ENCODE measurements around the gene ADGRG3.

Gene ADGRG3

GRCh38 chr16:57630931-57631845, 36.9 kb upstream of the ADGRG3 start:
- DNase-seq (ENCODE audit: low spot score), result no peak

DNA sequence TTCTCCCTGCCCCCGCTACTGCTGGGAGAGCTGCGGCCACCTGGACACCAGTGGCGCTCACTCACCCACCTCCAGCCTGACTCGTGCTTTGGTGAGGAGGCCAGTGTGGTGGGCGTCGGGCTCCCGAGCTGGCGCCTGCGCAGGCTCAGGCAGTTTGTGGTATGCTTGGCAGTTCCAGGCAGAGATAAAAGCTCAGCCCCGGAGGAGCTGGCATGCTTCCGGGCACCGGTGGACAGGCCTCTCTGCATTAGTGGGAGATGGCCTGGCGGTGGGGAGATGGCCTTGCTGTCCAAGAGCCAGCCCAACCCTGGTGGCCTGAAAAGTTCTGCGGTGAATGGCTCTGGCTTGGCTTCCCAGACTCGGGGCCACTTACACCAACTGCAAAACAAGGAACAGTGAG, 35.5 kb upstream of the ADGRG3 start:
- DNase-seq (ENCODE audit: low spot score), result no peak

DNA sequence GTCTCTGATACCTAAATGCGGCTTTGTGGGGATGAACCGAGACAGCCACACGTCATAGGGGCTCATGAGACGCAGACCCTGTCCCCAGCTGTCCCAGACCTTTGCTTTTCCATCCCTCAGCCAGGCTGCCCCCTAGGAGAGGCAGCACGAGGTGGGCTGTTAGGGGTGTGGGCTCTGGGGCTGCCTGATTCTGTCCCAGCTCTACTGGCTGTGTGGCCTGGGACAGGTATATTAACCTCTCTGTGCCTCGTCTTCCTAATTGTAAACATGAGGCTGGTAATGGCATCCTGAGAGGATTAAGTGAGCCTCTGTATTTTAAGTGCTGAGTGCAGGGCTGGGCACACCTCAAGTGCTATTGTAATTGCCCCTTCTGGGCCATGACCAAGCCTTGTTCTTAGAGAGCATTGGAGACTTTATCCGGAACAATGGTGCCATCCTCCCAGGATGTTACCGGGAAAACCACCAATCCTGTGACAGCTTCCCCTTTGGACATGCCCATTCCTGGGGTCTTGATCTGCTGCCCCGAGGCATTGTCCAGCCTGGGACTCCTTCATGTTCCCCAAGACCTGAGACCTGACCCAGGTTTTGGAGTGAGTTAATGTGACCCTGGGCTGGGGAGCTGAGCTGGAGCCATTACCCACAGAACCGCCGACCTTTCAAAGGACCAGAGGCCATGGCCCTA, 34.6 kb upstream of the ADGRG3 start:
- no peak for DNase-seq (ENCODE audit: low spot score)

DNA sequence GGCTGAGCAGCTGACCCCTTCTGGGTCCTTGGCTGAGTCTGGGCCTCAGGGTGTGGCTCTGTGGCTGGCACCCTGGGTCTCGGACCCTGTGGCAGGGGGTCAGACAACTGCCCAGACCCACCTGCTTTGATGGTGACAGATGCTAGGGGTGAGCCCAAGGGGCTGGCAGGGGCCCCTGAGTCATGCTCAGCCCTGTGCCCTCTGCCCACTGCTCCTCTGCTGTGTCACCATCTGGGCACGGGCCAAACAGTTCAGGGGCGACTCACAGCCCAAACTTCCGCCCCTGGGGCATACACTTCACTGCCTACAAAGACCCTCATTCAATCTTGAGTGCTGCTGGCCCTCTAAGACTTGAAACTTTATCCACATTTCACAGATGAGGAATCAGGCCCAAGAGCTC, 33.9 kb upstream of the ADGRG3 start:
- DNase-seq (ENCODE audit: low spot score), result no peak

DNA sequence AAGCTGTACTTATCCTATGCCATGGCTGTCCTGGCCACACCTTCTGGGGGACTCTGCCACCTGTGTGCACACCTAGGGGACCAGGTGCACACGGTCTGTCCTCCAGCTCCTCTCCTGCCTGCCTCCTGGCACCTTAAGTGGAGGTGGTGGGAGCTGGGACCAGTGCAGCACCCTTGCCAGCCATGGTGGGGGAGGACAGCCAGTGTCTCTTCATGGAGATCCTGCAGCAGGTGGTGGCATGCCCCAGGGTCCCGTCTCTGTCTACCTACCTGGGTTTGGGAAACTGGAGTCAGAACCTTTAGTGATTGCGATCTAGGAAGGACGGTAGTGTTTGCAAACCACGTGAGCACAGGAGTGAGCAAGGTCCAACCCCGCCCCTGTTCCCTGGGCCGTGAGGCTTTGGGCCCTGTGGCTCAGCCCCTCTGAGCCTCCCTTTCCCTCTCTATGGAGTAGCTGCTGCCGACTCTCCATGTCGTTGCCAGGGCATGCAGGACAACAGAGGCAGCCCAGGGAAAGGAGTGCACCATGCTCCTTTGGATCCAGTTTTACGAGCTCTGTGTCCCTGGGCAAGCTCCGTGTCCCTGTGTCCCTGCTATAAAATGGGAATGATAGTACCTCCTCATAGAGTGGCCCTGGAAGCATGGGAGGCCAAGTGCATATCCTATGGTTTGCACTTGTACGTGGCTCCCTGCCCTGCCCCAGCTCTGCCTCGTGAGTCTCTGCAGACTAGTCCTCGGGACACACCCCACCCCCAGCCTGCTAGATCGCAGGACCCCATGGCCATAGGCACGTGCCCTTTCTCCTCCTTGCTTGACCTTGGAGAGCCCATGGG, 32.6 kb upstream of the ADGRG3 start:
- DNase-seq (ENCODE audit: low spot score), result no peak

DNA sequence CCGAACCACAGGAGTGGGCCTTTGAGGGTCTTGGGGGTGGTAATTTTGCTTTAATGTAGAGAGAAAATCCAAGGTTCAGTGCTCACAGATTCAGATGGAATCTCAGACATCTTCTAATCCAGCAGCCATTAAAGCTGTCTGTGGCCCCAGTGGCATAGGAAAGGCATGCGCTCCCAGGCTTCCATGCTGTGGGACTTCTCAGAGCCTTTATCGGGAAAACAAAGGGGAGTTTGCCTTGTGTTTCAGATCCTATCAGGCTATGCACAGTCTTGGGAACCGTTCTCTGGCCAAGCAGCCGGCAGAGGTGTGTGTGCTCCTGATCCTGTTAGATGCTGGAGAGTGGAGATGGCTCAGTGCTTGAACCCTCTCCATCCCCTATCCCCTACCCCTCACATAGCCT, 31.9 kb upstream of the ADGRG3 start:
- no peak for DNase-seq (ENCODE audit: low spot score)

- DNase-seq (ENCODE audit: low spot score), result no peak
Measured at GRCh38 chr16:57637020-57637419, 31.1 kb upstream of the ADGRG3 start.

DNA sequence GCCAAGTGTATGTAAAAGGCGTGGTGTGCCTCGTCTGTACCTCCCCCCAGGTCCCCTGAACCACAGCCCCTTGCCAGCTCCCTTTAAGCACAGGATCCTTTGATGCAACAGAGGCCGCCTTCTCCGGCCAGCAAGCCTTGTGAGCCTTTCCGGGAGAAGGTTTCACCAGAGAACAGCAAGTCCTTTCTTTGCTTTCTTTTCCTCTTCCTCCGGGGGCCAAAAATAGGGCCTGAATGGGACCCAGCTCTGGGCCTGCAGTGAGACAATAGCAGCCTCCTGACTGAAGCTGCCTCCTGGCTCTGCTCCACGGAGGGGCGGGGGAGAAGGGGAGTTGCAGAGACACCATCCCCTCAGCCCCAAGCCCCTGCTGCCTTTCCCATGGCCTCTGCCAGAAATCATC, 30.7 kb upstream of the ADGRG3 start:
- DNase-seq (ENCODE audit: low spot score), result peak; percentile 30

DNA sequence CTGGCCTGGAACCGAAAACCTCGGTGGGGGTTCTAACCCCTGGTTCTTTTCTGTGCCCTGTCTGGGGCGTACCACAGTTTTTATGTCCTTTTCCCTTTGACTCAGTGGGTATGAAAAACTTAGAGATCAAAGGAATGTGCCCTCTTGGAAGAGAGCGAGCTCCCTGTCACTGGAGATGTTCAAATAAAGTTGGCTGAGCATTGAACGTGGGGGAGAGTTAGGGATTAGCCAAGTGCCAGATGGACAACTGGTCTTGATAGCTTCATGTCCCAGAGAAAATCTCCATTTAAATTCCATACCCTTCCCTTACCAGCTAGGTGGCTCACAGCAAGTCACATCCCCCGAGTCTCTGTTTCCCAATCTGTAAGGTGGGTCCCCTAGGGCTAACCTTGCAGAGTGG, 30.1 kb upstream of the ADGRG3 start:
- no peak for DNase-seq (ENCODE audit: low spot score)

GRCh38 chr16:57638381-57638780, 29.7 kb upstream of the ADGRG3 start:
- no peak for DNase-seq (ENCODE audit: low spot score)

DNA sequence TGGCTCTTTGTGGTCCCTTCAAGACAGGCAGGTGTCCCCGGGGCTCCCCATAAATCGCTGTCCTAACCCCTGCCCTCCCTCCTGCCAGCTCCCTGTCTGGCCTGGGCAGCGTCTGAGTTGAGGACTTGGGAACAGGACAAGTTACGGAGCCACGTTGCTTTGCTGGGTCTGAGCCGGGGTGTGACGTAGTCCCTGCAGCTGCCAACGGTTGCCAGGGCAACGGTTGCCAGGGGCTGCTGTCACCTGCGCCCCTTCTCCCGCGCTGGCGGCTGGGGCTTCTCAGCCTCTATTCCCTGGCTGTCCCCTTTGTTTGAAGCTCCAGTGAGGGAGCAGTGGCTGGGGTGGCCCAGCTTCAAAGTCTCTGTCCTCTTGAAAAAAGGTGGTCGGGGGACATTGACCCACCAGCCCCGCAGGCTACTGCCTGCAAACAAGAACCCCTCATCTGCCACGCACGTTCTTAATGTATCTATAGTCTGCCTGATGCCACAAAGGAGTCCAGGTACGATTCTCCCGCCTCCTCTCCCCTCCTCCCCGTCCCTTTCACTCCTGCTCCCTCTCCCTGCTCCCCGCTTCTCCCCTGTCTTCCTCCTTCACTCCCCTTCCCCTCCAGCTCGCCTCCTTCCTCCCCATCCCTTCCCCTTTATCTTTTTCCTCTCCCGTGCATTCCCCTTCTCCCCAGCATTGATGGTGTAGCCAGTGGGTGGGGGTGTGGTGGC, 28.8 kb upstream of the ADGRG3 start:
- peak; percentile 29 for DNase-seq (ENCODE audit: low spot score)

DNA sequence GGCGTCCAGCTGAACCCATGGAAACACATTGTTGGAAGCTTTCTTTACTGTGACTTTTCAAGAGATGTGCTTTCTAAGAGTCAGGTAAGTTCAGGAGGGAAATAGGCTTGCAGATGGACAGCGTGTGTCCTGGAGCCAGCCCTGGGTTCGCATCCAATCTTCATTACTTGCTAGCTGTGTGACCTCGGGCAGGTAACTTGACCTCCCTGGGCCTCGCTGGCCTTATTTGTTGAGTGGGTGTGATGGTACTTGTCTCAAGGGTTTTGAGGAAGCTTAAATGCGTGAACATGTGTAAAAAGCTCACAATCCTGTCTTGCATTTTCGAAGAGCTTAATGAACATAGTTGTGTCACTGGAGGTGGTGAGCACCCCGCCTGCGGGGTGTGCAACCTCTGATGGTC, 27.9 kb upstream of the ADGRG3 start:
- no peak for DNase-seq (ENCODE audit: low spot score)

DNA sequence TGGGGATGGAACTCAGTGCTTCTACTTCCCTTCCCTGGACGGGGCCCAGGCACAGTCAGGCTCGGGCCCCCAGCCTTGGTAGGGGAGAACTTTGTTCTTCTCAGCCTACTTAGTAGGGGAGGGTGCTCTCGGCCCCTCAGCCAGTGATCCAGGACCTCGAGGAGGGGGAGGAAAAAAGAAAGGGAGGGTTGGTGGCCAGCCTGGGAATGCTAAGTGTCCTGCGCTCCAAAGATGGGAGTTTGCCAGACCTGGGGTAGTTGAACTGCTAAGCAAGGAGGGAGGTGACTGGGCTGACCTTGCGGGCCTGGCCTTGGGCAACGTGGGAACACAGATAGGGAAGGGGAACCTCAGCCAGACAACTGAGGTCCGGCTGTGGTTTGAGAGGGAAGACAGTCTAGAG, 27.5 kb upstream of the ADGRG3 start:
- no peak for DNase-seq (ENCODE audit: low spot score)

DNA sequence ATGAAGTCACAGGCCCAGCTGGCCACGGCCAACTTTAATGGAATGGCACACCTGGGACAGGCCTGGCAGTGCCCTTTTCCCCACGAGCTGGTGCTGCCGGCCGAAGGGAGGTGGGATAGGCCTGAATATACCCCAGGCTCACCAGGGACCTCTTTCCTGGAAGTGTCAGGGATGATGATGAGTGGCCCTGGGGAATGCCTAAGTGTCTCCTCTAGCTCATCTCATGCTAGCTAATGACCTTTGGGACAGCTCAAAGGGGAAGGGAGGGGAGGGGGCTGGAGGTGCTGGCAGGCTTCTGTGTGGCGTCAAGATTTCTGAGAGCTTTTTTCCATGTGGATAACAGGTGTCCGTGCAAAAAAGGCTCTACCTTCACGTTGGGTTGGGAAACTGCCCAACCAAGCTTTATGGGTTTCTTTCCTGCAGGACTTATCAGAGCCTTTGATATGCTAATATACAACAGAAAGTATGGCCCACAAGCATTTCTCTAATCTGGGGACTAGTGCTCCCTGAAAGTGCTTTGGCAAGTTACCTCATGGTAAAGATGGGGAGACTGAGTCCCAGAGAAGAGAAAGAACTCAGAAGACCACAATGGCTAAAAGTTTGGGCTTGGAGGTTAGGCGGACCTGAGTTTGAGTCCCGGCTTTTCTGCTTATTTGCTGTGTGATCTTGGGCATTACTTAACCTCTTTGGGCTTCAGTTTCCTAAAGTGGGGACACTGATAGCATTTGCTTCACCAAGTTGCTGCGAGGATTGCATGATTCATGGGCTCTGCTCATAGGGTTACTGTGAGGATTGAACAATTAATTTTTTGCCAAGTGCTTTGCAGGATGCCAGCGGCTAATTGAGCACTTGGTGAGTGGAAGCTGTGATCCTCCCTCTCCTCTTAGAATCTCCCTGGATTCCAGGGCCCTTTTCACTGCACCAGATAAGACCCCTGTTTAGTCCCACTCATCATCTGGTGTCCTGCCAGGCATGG, 25.7 kb upstream of the ADGRG3 start:
- no peak for DNase-seq (ENCODE audit: low spot score)

GRCh38 chr16:57643147-57643874, 24.8 kb upstream of the ADGRG3 start:
- no peak for DNase-seq (ENCODE audit: low spot score)

- DNase-seq (ENCODE audit: low spot score), result no peak
Measured at GRCh38 chr16:57643910-57644309, 24.2 kb upstream of the ADGRG3 start.

- DNase-seq (ENCODE audit: low spot score), result no peak
Measured at GRCh38 chr16:57644383-57645014, 23.6 kb upstream of the ADGRG3 start.

DNA sequence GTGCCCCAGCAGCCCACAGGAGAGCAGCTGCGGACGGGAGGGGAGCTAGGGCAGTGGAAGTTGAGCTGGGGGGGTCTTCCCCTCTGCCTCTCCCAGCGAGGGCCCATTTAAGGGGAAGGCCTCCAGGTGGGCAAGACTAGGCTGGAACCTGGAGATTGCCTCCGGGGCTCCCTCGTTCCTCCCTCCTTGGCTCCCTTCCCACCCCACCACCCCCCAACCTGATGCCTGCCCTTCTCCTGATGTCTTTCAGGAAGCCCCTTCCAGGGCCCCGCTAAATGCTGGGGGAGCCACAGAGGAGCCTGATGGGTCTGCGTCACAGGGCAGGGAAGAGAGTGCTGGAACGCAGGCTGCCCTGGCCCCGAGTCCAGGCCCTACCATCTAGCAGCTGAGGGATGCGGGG, 22.9 kb upstream of the ADGRG3 start:
- DNase-seq (ENCODE audit: low spot score), result no peak

DNA sequence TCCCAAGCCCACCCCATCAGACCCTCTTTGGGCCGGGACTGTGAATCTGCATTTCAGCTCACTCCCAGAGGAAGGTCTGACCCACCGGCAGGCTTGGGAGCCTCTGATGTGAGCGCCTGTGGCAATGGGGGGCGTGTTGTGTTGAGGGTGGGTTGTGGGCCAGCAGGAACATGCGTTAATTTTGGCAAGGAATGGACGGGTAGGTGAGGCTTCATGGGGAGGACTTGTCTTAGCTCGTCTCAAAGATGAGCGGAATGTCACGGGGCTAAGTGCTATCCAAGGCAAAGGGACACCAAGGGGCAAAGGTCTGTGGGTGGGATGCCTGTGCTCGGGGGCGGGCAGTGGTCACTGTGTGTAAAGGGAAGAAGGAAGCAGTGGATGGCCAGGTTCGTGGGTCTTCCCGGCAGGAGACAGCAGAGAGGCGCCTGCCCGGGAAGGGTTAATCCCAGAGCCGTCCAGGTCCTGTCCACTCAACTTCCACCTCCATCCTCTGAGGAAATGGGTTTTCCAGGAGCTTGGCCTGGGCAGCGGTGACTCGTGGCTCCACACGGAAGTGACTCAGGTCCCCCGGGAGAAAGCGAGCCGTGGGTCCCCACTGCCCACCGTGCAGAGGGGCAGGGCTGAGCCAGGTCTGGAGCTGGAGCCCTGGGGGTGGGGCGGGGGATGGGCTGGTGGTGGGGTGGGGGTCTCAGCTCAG, 22.3 kb upstream of the ADGRG3 start:
- DNase-seq (ENCODE audit: low spot score), result no peak
